PC-3 (cell line): ENCODE data around the gene HDLBP. TPM values are rescaled to one million over a fixed set of nuclear protein-coding genes. Genes with fewer than 3 reads are reported as not detected.

Source experiments
- ATAC-seq: fragments of 200-7000 bp; cut with Tn5 transposase; 2 replicates; pipeline ENCODE4 v1.9.1; 2020; ENCODE audit warnings: mild to moderate bottlenecking, moderate library complexity
- BruUV-seq: library from RNA; stranded (reverse); fragments of 400-500 nt; replicated peaks from 2 replicates; lab custom pipeline; 2021; lab: Mats Ljungman, UMichigan
- CTCF ChIA-PET: fragments of 300-600 bp; sonication (Branson Sonifier 250); formaldehyde crosslinking; loops from one replicate; lab custom pipeline; 2022; ENCODE audit warnings: antibody characterized with exemption; lab: Charles Lee
- POLR2A ChIA-PET: fragments of 300-600 bp; sonication (Branson Sonifier 250); formaldehyde crosslinking; loops from one replicate; lab custom pipeline; 2022; ENCODE audit warnings: antibody characterized with exemption; ENCODE audit not compliant: unreplicated experiment; lab: Charles Lee
- DNase-seq: peaks from one replicate; pipeline ENCODE4 v3.0.0-alpha.2; 2015
- H2AFZ ChIP-seq: fragments of 300-600 bp; sonication (generic); 2 replicates; pipeline ENCODE4 v1.6.0; 2016; ENCODE audit warnings: antibody characterized with exemption, low read length
- H3F3A ChIP-seq: fragments of 300-600 bp; sonication (generic); one replicate; pipeline ENCODE4 v1.6.0; 2017; ENCODE audit warnings: antibody characterized with exemption, low read length, control low read depth, mild to moderate bottlenecking; ENCODE audit not compliant: unreplicated experiment
- H3K27ac ChIP-seq: fragments of 300-600 bp; sonication (generic); 2 replicates; pipeline ENCODE4 v1.5.1; 2016; ENCODE audit warnings: mild to moderate bottlenecking, low read length
- H3K27me3 ChIP-seq: fragments of 300-600 bp; sonication (generic); 2 replicates; pipeline ENCODE4 v1.6.1; 2016; ENCODE audit warnings: low read length, mixed read lengths
- H3K36me3 ChIP-seq: fragments of 300-600 bp; sonication (generic); 2 replicates; pipeline ENCODE4 v1.6.1; 2016; ENCODE audit warnings: low read depth, mixed run types, low read length, mixed read lengths
- H3K4me1 ChIP-seq: fragments of 300-600 bp; sonication (generic); 2 replicates; pipeline ENCODE4 v1.5.1; 2016; ENCODE audit warnings: low read length; ENCODE audit not compliant: insufficient read depth
- H3K4me2 ChIP-seq: fragments of 300-600 bp; sonication (generic); 2 replicates; pipeline ENCODE4 v1.6.0; 2016; ENCODE audit warnings: low read length
- H3K4me3 ChIP-seq: fragments of 300-600 bp; sonication (generic); 2 replicates; pipeline ENCODE4 v1.5.1; 2016; ENCODE audit warnings: mild to moderate bottlenecking, low read length, mixed read lengths
- H3K79me2 ChIP-seq: fragments of 300-600 bp; sonication (generic); 2 replicates; pipeline ENCODE4 v1.6.1; 2017; ENCODE audit warnings: low read length, mixed read lengths
- H3K9ac ChIP-seq: fragments of 300-600 bp; sonication (generic); 2 replicates; pipeline ENCODE4 v1.6.0; 2016; ENCODE audit warnings: mild to moderate bottlenecking, low read length
- H3K9me2 ChIP-seq: fragments of 300-600 bp; sonication (generic); replicated peaks from 2 replicates; pipeline ENCODE4 v1.6.1; 2016; ENCODE audit warnings: mixed run types, low read length, mixed read lengths
- H3K9me3 ChIP-seq: fragments of 300-600 bp; sonication (generic); 2 replicates; pipeline ENCODE4 v1.6.1; 2016; ENCODE audit warnings: low read length, mixed read lengths
- H4K20me1 ChIP-seq: fragments of 300-600 bp; sonication (generic); 2 replicates; pipeline ENCODE4 v1.6.1; 2016; ENCODE audit warnings: low read length, mixed read lengths
- CTCF ChIP-seq: fragments of 300-600 bp; sonication (generic); conservative IDR thresholded peaks from 2 replicates; pipeline ENCODE4 v1.5.1; 2017; ENCODE audit warnings: antibody characterized with exemption, low read depth, mild to moderate bottlenecking, low read length
- EZH2 ChIP-seq: fragments of 300-600 bp; sonication (generic); IDR thresholded peaks from one replicate; pipeline ENCODE4 v1.6.1; 2017; ENCODE audit warnings: antibody characterized with exemption, mild to moderate bottlenecking, low read length; ENCODE audit not compliant: unreplicated experiment
- EZH2phosphoT487 ChIP-seq: fragments of 300-600 bp; sonication (generic); IDR thresholded peaks from 2 replicates; pipeline ENCODE4 v1.6.1; 2018; ENCODE audit warnings: mild to moderate bottlenecking, antibody characterized with exemption, low read length, borderline replicate concordance
- intact Hi-C: fragments of 100-400 bp; cut with micrococcal nuclease; formaldehyde crosslinking; loops from 2 replicates; pipeline ENCODE4 v1.9.0; 2023
- total RNA-seq: library from RNA; depleted of rRNA; stranded (reverse); fragments of >200 nt; gene quantifications from 2 replicates; pipeline ENCODE4 v1.2.3, GENCODE V29; 2014

Gene HDLBP
- total RNA-seq, 1 experiment from 2014 or later = 410 TPM

GRCh38 chr2:241255542-241256167, 59.8 kb downstream of the HDLBP start:
- POLR2A ChIA-PET = no interaction called here
- H3K27ac ChIP-seq = no peak overlapping the region
- H3K79me2 ChIP-seq = no peaks in the 10 kb centered on the region
- no peak overlapping the region for H2AFZ ChIP-seq
- TF ChIP-seq CTCF = no peak
- TF ChIP-seq EZH2phosphoT487 = no peak
- no peak for TF ChIP-seq EZH2
- H4K20me1 ChIP-seq = 0 out of 2 replicates have a peak, but pooled peaks cover 3% of the 10 kb centered on the region
- intact Hi-C loops = no loop called here
- H3F3A ChIP-seq = no peaks in the 10 kb centered on the region
- DNase-seq (no peak), ATAC-seq (no peak)
- H3K36me3 ChIP-seq = peaks cover 70% of the 10 kb centered on the region
- CTCF ChIA-PET = no interaction called here
- H3K4me2 ChIP-seq = no peak overlapping the region
- no peak overlapping the region for H3K4me3 ChIP-seq
- BruUV-seq = no TSS peak
- no peaks in the 10 kb centered on the region for H3K27me3 ChIP-seq
- H3K9me3 ChIP-seq = no peaks in the 10 kb centered on the region
- no peaks in the 10 kb centered on the region for H3K4me1 ChIP-seq
- H3K9ac ChIP-seq = no peak overlapping the region
- H3K9me2 ChIP-seq = no peaks in the 10 kb centered on the region

DNA sequence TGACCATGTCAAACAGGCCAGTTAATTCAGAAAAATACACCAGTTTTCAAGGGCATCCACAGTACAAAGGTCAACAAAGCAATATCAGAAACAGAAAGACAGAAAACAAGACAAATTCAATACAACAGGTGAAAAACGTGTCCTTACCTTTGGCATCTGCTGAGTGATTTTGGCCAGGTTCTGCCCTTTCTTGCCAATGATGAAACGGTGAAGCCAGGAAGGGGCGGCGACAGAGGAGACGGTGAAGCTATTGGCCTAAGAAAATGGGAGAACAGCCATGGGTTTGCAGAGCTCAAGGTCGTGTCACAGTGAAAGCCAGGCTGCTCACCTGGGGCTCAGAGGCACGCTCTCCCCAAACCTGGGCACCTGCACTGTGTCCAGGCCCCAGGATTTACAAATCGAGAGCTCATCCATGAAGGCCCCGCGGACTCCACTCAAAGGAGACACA, 60.5 kb downstream of the HDLBP start:
- no peak for TF ChIP-seq EZH2phosphoT487
- TF ChIP-seq EZH2 = no peak
- no peak for TF ChIP-seq CTCF
- CTCF ChIA-PET = no interaction called here
- Histone ChIP-seq H3K9ac (no peak overlapping the region), H3K9me2 (no peaks in the 10 kb centered on the region), H3K4me2 (no peak overlapping the region), H3K4me3 (no peak overlapping the region), H3K27me3 (no peaks in the 10 kb centered on the region), H3K79me2 (no peaks in the 10 kb centered on the region), H3K27ac (no peak overlapping the region), H3K4me1 (no peaks in the 10 kb centered on the region), H2AFZ (no peak overlapping the region), H4K20me1 (0 out of 2 replicates have a peak, but pooled peaks cover 3% of the 10 kb centered on the region), H3K36me3 (peaks cover 72% of the 10 kb centered on the region), H3F3A (no peaks in the 10 kb centered on the region), H3K9me3 (no peaks in the 10 kb centered on the region)
- intact Hi-C loops = no loop called here
- no TSS peak for BruUV-seq
- DNase-seq (no peak), ATAC-seq (no peak)
- POLR2A ChIA-PET = no interaction called here

GRCh38 chr2:241252778-241253475, 62.5 kb downstream of the HDLBP start:
- ChIA-PET POLR2A (no interaction called here), CTCF (no interaction called here)
- Histone ChIP-seq H3K4me3 (no peak overlapping the region), H3K9ac (no peak overlapping the region), H3F3A (no peaks in the 10 kb centered on the region), H2AFZ (no peak overlapping the region), H3K36me3 (peaks cover 87% of the 10 kb centered on the region), H4K20me1 (0 out of 2 replicates have a peak, but pooled peaks cover 3% of the 10 kb centered on the region), H3K27ac (no peak overlapping the region), H3K9me2 (no peaks in the 10 kb centered on the region), H3K4me1 (no peaks in the 10 kb centered on the region), H3K79me2 (no peaks in the 10 kb centered on the region), H3K27me3 (no peaks in the 10 kb centered on the region), H3K4me2 (no peak overlapping the region), H3K9me3 (no peaks in the 10 kb centered on the region)
- ATAC-seq (no peak), DNase-seq (no peak)
- TF ChIP-seq CTCF (no peak), EZH2 (no peak), EZH2phosphoT487 (no peak)
- BruUV-seq = no TSS peak
- intact Hi-C loops = no loop called here
